Left lobe of liver (tissue), 2 donors: ENCODE data around the gene NIBAN1. TPM values are rescaled to one million over a fixed set of nuclear protein-coding genes. Genes with fewer than 3 reads are reported as not detected.

Experiments
- ATAC-seq: fragments of 200-7000 bp; cut with Tn5 transposase; one replicate; pipeline ENCODE4 v1.9.1; 2020; ENCODE audit warnings: mild to moderate bottlenecking, moderate library complexity
- DNase-seq: peaks from one replicate; pipeline ENCODE4 v3.0.0-alpha.2; 2020; ENCODE audit warnings: low spot score
- total RNA-seq: library from RNA; stranded (reverse); gene quantifications from one replicate; pipeline ENCODE4 v1.2.1, GENCODE V29; 2021
- donor health status: DM: no; HTN: no; CAD: no; lungs with moderate emphysema.
- donor health status: DM: no; HTN: yes; CAD: no.

NIBAN1 gene
- total RNA-seq, 1 donor from 2014 or later, result 0.96 TPM

GRCh38 chr1:184947497-184948256 is 26.6 kb downstream of the NIBAN1 start:
- no peak for ATAC-seq
- DNase-seq, result no peak

- no peak for ATAC-seq
- DNase-seq, result no peak
Measured at GRCh38 chr1:184945678-184946412, 28.5 kb downstream of the NIBAN1 start.

- DNase-seq (no peak), ATAC-seq (no peak)
Measured at GRCh38 chr1:184945029-184945428, 29.3 kb downstream of the NIBAN1 start.

GRCh38 chr1:184943998-184944397 is 30.3 kb downstream of the NIBAN1 start:
- no peak for ATAC-seq
- no peak for DNase-seq

- DNase-seq (no peak), ATAC-seq (no peak)
Measured at GRCh38 chr1:184941735-184942134, 32.6 kb downstream of the NIBAN1 start.

GRCh38 chr1:184941410-184941733 is 32.9 kb downstream of the NIBAN1 start:
- DNase-seq (no peak), ATAC-seq (no peak)

- no peak for DNase-seq
- ATAC-seq, result no peak
Measured at GRCh38 chr1:184940694-184941409, 33.5 kb downstream of the NIBAN1 start.

GRCh38 chr1:184940226-184940625 is 34.1 kb downstream of the NIBAN1 start:
- ATAC-seq, result no peak
- no peak for DNase-seq

- ATAC-seq, result no peak
Measured at GRCh38 chr1:184937729-184938128, 36.6 kb downstream of the NIBAN1 start.

GRCh38 chr1:184935920-184936798 is 38.1 kb downstream of the NIBAN1 start:
- ATAC-seq, result no peak

More at GRCh38 chr1:184937729-184938128, 36.6 kb downstream of the NIBAN1 start:
- no peak for DNase-seq

GRCh38 chr1:184933944-184934343 is 40.4 kb downstream of the NIBAN1 start:
- DNase-seq (no peak), ATAC-seq (no peak)

More at GRCh38 chr1:184935920-184936798, 38.1 kb downstream of the NIBAN1 start:
- DNase-seq, result no peak

GRCh38 chr1:184932319-184932718 is 42.0 kb downstream of the NIBAN1 start:
- DNase-seq (no peak), ATAC-seq (no peak)

- DNase-seq, result no peak
- ATAC-seq, result no peak
Measured at GRCh38 chr1:184931566-184931965, 42.7 kb downstream of the NIBAN1 start.

- DNase-seq (no peak), ATAC-seq (no peak)
Measured at GRCh38 chr1:184930645-184931044, 43.7 kb downstream of the NIBAN1 start.

- DNase-seq (no peak), ATAC-seq (no peak)
Measured at GRCh38 chr1:184930232-184930631, 44.1 kb downstream of the NIBAN1 start.

GRCh38 chr1:184929711-184930202 is 44.6 kb downstream of the NIBAN1 start:
- ATAC-seq, result no peak
- DNase-seq, result no peak

GRCh38 chr1:184928394-184928793 is 45.9 kb downstream of the NIBAN1 start:
- ATAC-seq (no peak), DNase-seq (no peak)
